Renal cortical epithelial cell (primary cell): ENCODE measurements around the gene KDM4E. TPM values are rescaled to one million over a fixed set of nuclear protein-coding genes. Genes with fewer than 3 reads are reported as not detected.

Experiments
- DNase-seq: peaks from one replicate; pipeline ENCODE4 v3.0.0-alpha.2; 2011; ENCODE audit warnings: low read depth
- total RNA-seq: library from RNA; depleted of rRNA; stranded (reverse); fragments of >200 nt; gene quantifications from 2 replicates; pipeline ENCODE4 v1.2.3, GENCODE V29; 2014

Gene KDM4E
- total RNA-seq, 1 donor from 2014 or later = not detected

- DNase-seq = no peak
Observed at GRCh38 chr11:95050595-95051202, 25.6 kb downstream of the KDM4E start.

GRCh38 chr11:95054356-95054755, 29.3 kb downstream of the KDM4E start:
- peak; percentile 16 for DNase-seq

- no peak for DNase-seq
Observed at GRCh38 chr11:95055283-95055897, 30.3 kb downstream of the KDM4E start.

GRCh38 chr11:95057959-95058358, 32.9 kb downstream of the KDM4E start:
- DNase-seq = no peak

DNA sequence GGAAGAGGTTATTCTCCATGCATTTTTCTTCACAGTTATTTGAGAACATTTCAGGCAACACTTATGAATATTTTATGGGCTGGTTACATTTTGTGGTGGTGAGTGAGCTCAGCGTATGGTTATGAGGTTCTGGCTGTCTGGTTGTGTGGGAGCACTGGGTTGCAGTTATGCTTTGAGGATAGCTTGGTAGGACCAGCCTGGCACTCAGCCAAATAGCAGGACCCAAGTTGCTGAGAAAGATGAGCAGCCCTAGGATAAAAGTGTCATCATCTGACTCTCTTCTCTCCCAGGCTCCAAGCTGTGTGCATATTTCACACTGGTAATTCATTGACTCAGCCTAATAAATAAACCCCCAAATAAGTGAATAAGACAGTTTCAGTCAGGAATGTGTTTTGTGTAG, 33.6 kb downstream of the KDM4E start:
- no peak for DNase-seq

- no peak for DNase-seq
Observed at GRCh38 chr11:95059046-95059445, 34.0 kb downstream of the KDM4E start.

GRCh38 chr11:95065336-95065735, 40.3 kb downstream of the KDM4E start:
- no peak for DNase-seq

DNA sequence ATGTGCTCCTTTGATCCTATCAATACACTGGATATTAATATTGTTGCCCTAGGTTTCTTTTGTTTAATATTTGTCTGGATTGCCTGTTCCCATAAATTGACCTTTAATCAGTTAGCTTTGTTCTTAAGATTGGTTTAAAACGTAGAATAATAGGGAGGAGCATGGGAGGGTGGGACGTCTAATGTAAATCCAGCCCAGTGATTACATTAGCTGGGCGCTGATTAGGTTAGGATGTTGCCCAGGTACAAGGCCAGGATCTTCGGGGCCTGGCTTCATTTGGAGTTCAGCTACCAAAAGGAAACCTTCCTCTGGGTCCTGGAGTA, 41.6 kb downstream of the KDM4E start, which contains the start of gene SRSF8:
SRSF8 (plus strand) TSS at position 204 of the 323 bp plus-strand sequence. CDS start 308 bp downstream, outside the sequence.
- peak; percentile 43 for DNase-seq

GRCh38 chr11:95067039-95067840, 42.2 kb downstream of the KDM4E start:
- DNase-seq = peak; percentile 40

DNA sequence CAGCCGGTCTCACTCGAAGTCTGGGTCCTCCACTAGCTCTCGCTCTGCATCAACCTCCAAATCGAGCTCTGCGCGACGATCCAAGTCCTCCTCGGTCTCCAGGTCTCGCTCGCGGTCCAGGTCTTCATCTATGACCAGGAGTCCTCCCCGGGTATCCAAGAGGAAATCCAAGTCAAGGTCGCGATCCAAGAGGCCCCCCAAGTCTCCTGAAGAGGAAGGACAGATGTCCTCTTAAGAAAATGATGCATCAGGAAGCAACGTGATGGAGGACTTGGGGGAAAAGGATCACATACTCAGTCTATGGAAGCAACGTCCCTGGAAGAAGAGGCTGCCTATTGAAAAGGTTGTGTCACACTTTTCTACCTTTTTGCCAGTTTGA, 42.8 kb downstream of the KDM4E start:
- DNase-seq = peak; percentile 23

DNA sequence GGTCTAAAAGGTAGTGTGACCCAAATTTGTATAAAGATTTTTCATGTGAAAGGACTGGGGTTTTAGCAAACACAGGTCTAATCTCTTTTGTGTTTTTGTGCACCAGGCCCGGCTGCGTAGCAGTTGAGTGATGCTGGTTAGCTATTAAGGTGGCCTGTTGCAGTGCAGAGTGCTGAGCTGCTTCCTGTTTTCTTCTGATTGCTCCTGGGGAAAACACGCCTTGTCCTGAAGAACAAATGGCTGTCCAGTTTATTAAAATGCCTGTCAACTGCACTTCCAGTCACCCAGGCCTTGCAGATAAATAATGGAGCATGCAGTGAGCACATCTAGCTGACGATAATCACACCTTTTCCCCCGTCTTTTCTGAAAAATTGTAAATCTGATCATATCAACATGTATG, 43.5 kb downstream of the KDM4E start:
- DNase-seq = peak; percentile 98

DNA sequence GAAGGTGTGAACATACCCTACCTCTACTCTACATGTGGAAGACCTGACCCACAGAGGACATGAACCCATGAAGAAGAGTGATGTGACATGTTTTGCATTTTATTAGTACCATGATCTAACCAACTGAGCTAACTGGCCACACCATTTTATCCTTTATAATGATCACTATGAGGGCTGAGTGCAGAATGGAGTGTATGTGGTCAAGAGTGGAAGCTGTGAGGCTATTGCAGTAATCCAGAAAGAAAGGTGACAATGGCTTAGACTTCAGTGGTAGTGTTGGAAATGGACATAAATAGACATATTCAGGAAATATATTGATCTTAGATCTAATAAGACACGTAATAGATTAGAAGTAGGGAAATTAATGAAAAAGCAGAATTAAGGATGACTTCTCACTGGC, 45.4 kb downstream of the KDM4E start:
- no peak for DNase-seq

GRCh38 chr11:95072948-95073347, 47.9 kb downstream of the KDM4E start:
- peak; percentile 38 for DNase-seq

DNA sequence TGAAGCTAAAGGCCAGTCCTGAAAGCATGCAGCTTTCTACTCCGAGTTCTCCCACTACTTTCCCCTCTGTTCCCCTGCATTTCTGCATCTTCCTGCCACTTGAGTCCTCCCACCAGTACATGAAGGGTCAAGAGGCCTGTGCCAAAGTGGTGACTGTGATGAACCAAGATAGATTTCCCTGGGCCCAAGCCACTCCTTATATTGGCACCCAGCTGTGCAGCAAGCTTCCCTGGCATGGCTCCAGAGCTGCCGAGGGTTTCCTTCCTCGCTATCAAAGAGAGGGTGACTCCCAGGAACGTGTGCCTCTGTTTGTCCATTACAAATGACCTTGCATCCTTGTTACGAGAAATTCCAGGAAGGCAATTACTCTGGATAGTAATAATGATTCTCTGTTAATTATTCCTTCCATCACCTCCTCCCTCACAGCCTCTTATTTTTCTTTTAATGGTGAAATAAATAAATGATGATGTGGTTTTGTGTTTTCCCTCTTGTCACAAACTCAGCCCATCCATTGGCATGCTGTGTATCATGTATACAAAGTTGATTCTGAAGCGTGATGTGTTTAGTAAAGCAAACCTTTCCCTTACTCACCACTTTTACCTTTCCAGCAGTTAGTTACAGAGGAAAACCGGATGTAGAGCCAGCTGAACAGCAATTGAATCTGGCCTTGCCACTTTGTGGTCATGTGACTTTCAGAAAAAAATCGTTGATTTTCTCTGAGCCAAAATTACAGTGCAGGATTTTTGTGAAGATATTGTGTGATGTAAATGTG, 49.9 kb downstream of the KDM4E start:
- peak; percentile 95 for DNase-seq

- peak; percentile 100 for DNase-seq
Observed at GRCh38 chr11:95076416-95076815, 51.4 kb downstream of the KDM4E start.

DNA sequence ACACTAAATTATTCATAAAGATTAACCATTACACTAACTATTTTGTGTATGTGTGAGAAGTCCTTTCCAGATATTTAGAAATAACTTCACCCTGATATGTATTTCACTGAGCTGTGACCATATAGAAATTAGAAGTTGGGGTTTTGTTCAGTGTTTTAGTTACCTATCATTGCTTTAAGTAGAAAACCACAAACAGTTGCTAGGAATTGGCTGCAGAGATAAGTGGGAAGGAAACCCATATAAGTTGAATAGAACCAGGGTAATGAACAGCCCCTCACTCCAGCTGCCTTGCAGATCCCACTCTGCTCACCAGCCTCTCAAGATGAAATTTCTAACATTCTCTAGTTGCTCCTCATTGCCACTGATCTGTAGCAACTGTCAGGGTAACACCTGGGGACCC, 51.9 kb downstream of the KDM4E start:
- no peak for DNase-seq

Other genes with a start within 250 kb of the KDM4E start
- 51.3 and 57.1 TPM in 2 replicates for gene CWC15, start 51.7 kb upstream of the KDM4E start, total RNA-seq
- gene KDM4D, start 51.5 kb upstream of the KDM4E start, total RNA-seq = 0.94 and 1.6 TPM in 2 replicates
- not detected in 2 replicates for gene KDM4F, start 24.2 kb downstream of the KDM4E start, total RNA-seq
- gene SRSF8, start 41.7 kb downstream of the KDM4E start, total RNA-seq = 11.8 and 34.4 TPM in 2 replicates
- 47.9 and 51.4 TPM in 2 replicates for gene ENDOD1, start 64.6 kb downstream of the KDM4E start, total RNA-seq
- gene SESN3, start 205.9 kb downstream of the KDM4E start, total RNA-seq = 3.6 and 26.0 TPM in 2 replicates